HG03025 (cell line): ENCODE data around the gene B3GAT3.
"Not testable (repeated sequence)": the region's sequence is repeated elsewhere in the genome, so short reads cannot be mapped to it uniquely, and the experiment has no call there.

Experiments used
- ATAC-seq: cut with Tn5 transposase; IDR thresholded peaks from one replicate; pipeline ENCODE4 v1.9.1; 2021; ENCODE audit warnings: mild to moderate bottlenecking, moderate library complexity; ENCODE audit not compliant: unreplicated experiment, low FRiP score

B3GAT3 gene

GRCh38 chr11:62580959-62581715, 40.6 kb downstream of the B3GAT3 start:
- no peak for ATAC-seq

DNA sequence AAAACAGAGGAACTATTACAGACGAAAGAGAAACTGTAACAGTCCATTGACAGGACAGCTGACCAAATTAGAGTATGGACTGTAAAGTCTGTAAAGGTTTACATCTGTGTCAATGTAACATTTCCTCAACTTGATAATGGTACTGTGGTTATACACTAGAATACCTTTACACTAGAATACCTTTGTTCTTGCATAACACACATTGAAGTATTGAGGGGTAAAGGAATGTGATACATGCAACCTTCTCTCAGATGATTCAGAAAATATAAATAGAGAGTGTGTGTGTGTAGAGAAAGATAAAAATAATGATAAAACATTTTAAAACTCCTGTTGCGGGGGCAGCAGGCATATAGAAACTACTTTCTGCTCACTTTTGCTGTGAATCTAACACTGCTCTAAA, 42.5 kb downstream of the B3GAT3 start:
- ATAC-seq, result no peak

DNA sequence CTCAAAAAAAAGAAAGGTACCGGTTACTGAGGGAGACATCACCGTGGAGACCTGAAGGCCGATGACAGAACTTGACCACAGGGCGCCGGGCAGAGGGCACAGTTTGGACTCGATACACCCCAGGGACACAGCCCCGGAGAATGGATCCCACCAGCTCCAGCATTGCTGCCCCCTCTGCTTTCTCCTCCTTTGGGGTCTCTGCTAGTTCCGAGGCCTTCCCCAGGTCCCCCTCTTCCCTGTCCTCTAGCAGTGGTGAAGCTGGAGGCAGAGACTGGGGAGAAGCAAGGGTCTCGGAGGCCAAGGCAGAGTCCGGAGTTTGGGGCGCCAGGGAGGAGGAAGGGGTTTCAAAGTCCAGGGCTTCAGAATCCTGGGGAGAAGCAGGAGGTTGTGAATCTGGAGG, 43.2 kb downstream of the B3GAT3 start:
- ATAC-seq, result no peak

- ATAC-seq, result no peak
These were observed 44.6 kb downstream of the B3GAT3 start for GRCh38 chr11:62577046-62577714.

DNA sequence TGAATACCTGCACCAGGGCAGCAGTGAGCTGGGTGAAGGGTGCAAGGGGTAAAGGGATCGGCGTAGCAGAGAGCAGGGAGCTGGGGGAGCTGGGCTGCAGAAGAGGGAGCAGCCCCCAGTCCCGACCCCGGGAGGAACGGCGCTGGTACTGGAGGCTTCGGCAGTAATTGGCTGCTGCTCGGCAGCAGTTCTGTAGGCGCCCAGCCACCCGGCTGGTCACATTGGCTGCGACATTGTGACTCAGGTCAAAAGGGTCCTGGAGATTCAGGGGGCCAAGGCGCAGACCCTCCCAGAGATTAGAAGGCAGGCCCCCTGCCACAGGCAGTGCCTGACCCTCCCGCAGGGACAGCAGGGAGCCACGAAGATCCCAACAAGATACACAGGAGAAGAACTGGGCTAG, 45.9 kb downstream of the B3GAT3 start:
- no peak for ATAC-seq

- ATAC-seq, result no peak
These were observed 46.6 kb downstream of the B3GAT3 start for GRCh38 chr11:62575156-62575555.

DNA sequence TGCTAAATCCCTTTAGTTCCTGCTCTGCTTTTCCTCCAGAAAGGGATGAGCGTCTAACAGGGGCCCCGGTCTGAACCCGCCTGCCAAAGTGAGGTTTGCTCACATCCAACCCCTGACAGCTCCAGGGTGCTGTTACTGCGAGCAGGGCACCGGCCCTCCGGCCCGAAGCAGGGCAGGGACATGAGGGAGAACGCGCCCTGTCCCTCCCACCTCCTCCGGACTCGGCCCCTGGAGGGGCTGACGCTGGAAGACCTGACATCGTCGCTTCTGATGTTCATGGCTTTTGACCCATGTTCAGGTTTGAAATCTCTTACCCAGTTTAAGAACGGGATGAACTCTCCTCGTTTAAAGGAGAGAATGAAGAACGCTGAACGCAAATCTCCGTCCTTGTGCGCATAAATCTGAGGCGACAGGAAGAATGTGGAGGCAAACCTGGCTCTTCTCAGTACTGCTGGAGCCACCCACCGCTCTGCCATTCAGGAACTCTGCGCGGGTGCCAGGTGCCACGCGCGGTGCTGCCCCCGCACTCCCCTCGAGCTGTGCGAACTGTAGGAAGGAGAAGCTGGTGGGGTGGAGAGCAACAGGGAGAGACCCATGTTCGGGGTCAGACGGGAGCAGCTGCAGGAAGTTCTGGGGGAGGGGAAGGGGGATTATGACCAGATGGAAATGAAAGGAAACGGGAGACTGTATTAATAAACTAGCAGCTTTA, 47.3 kb downstream of the B3GAT3 start:
- peak; percentile 13 for ATAC-seq

DNA sequence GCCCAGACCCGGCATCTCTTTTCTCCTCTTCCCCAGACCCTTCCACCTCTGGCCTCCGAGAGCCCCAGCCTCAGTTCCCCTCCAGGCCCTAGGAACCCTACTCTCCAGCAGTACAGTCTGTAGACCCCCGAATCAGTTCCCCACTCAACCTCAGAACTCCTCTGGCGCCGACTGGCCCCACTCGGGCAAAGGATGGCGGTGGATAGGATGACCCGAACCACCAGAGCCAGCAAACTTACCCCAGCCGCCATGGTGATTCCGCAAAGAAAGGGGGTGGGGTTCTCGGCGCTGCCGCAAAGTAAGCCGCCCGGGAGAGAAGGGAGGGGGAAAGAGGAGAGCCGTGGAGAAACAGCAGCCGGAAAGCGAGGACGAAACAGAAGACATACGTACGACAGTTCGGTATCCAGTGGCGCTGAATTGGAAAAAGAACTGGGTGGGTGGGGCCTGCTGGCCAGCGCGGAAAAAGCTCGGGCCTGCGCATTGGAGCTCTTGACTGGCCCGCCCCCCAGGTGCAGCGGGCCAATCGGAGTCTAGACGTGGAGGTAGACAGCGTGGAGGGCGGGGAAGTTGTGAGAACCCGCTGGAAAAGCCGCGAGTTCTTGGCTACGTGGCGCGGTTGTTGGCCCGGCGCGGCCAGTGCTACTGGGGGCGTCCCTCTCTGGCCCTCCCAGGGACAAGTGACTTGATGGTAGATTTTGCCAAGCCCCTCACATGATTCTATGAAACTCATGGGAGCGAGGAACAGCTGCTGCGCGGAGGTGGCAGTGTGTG, 48.0 kb downstream of the B3GAT3 start, which contains the start of gene EEF1G:
TSS of gene EEF1G (minus strand) at position 300 of the 771 bp plus-strand sequence. CDS start at position 251, 49 bp downstream.
- peak; percentile 75 for ATAC-seq

GRCh38 chr11:62573006-62573591, 48.7 kb downstream of the B3GAT3 start:
- no peak for ATAC-seq

GRCh38 chr11:62572431-62572830, 49.4 kb downstream of the B3GAT3 start:
- ATAC-seq, result no peak

DNA sequence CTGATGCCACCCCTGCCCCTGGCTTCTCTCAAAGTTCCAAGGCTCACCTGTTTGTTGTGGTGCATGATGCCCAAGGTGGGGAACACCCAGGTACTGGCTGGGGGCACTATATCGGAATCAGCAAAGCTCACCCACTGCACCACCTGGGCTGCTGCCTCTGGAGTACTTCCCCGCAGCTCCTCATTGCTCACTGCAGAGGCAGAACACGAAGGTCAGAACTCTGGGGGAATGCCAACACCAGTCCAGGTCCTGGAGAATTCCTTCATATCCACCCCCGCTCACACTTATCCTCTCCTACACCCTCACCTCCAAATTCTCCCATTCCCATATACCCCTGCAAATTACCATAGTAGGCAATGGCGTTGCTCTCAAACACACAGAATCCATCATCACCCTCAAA, 50.3 kb downstream of the B3GAT3 start:
- ATAC-seq, result not testable (repeated sequence)

DNA sequence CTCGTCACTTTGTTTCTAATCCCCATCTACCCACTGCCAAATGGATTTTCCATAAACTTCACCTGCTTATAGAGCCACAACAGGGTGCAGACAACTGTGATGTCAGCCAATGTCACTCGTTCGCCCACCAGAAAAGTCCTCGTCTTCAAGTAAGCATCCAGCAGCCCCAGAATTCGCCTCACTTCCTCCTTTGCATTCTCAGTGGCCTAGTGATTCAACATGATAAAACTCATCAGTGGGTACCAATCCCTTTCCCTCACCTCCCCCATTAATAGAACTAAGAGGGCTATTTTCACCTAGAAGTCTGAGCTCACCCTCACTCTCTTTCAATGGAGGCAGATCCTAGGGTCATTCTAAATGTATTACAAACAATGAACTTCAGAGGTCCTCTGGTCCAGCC, 50.9 kb downstream of the B3GAT3 start:
- ATAC-seq, result not testable (repeated sequence)

- no peak for ATAC-seq
These were observed 52.2 kb downstream of the B3GAT3 start for GRCh38 chr11:62569611-62570010.

DNA sequence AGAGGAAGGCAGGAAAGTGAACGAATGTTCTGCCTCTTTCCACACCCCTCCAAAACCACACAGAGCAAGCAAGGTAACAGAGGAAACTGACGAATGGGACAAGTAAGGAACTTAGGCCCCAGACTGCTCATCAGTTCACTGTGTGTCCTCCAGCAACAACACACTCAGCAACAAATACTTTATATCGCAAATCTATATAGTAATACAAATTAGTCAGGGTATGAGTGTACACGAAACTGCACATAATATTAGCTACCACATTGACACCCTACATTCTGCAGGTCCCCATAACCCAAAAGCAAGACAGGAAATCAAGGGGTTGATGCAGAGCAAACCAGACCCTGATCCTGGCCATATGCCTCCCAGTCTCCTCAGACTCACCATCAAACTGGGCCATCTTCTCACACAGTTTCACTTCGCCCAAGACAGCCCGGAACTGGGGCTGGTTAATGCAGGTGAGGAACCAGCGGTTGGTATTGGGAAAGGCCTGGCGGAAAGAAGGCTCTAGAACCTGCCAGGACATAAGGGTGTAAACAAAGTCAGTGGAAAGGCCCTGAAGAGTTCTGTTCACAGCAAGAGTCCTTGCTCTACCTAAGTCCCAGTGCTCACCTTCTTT, 54.7 kb downstream of the B3GAT3 start:
- ATAC-seq, result no peak

- ATAC-seq, result no peak
These were observed 55.5 kb downstream of the B3GAT3 start for GRCh38 chr11:62566247-62566646.
